ENCODE data around the gene PCDHGA1.

PCDHGA1 gene

DNA sequence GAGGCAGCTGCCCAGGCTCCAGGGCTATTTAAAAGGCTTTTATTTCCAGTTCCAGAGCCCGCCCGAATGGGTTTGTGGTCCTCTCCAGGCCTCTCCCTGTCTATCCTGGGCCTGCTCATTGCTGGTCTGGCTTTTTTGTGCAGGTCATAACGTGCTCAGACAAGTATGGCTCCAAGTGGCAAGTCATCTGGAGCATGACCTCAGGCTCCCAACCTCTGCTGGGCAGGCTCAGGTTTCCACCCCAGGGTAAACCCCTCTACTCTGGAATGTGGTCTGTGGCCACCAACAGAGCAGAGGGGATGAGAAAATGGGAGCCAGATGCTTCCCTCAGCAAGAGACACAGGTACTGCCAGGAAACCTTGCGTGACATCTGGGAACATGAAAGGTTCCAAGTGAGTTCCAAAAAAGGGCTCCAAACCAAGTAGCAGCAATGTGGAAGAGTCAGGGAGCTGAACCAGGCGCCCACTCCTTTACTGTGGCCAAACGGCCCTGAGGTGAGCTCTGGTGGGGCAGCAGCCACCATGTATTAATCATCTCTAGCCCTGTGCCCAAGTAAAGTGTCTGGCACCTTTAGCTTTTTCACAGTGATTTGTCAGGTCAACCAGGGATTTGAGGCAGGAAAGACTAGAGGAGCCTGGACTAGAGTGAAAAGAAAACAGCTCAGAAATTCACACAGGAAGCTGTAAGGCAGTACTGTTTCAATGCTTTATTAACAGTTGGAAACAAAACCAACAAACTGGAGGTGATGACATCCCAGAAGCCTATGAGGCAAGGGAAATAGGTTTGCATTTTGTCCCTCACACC is 184.2 kb downstream of the PCDHGA1 start:
- no peak for DNase-seq (ENCODE audit: low read depth)

DNA sequence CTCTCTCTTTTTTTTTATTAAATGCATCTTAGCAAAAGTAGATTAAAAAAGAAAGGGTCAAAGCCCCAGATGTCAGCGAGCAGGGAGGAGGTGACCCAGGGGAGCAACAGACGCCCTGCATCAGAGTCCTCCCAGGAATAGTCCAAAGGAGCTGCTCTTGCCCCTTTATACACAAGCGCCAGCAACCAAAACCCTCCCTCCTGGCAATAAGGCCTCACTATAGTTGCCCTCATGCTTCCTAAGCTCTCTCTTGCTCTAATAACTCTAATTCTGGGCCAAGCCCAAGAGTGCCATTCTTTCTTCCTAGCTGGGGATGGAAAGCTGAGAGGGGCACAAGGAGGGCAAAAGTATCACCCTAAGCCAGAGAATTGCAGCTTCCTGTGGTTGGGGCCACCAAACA is 184.8 kb downstream of the PCDHGA1 start:
- no peak for DNase-seq (ENCODE audit: low read depth)

- DNase-seq (ENCODE audit: low read depth): no peak
Measured at GRCh38 chr5:141515946-141516671, 185.8 kb downstream of the PCDHGA1 start.

GRCh38 chr5:141516672-141517025 is 186.3 kb downstream of the PCDHGA1 start:
- DNase-seq (ENCODE audit: low read depth): no peak

- no peak for DNase-seq (ENCODE audit: low read depth)
Measured at GRCh38 chr5:141517312-141517711, 187.0 kb downstream of the PCDHGA1 start.

DNA sequence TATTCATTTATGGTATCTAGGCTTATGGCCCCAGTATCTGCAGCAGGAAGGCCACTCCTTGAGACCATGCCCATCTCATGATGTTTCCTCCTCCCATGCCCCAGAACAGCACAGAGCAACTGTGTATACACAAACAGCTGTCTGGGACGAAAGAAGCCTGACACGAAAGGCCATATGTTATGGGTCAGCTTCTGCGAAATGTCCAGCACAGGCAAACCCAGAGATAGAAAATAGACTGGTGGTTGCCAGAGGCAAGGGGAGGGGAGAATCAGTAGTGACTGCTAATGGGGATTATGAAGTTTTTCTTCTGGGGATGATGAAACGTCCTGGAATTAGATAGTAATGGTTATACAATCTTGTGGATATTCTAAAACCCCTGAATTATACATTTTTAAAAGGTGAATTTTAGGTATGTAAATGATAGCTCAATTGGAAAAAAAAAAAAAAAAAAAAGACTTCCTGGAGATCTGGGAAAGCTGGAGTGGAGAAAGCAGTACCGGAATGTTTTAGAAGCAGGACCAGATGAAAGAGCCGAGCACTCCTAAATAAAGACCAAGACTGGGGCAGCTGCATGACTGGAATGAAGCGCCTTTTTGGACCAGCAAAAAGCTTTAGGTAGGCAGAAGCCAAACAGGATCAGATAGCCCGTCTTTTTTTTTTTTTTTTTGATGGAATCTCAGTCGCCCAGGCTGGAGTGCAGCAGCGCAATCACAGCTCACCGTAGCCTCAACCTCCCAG is 187.7 kb downstream of the PCDHGA1 start:
- no peak for DNase-seq (ENCODE audit: low read depth)

DNA sequence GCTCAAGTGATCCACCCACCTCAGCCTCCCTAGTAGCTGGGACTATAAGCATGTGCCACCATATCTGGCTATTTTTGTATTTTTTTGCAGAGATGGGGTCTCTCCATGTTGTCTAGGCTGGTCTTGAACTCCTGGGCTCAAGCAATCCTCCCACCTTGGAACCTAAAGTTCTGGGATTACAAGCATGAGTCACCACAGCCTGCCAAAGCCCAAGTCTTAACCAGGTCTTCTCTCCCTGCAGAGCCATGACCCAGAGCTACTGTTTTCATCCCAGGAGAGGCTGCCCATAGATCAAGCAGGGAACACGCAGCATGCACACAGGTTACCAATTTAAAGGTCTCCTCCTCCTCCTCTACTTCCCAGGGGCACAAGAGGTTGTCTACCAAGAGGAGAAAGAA is 188.3 kb downstream of the PCDHGA1 start:
- no peak for DNase-seq (ENCODE audit: low read depth)

GRCh38 chr5:141519605-141520565 is 189.6 kb downstream of the PCDHGA1 start:
- DNase-seq (ENCODE audit: low read depth): no peak

GRCh38 chr5:141521244-141521781 is 191.0 kb downstream of the PCDHGA1 start:
- DNase-seq (ENCODE audit: low read depth): no peak

DNA sequence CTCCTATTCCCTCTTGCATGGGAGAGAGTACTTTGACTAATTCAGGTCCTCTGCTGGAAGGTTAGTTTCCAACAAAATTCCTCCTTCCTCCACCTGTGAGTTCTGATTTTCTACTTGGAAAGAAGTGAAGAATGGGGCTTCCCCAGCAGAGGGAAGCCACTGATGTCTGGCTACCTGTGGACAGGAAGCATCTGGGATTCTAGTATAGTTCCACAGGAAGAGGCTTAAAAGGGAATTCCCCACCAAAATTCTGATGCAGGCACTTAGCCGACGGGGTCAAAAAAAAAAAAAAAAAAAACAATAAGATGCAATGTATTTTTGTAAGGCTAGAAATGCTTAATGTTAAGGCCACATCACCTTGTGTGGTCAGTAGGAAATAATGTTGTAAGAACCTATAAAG is 192.0 kb downstream of the PCDHGA1 start:
- no peak for DNase-seq (ENCODE audit: low read depth)

DNA sequence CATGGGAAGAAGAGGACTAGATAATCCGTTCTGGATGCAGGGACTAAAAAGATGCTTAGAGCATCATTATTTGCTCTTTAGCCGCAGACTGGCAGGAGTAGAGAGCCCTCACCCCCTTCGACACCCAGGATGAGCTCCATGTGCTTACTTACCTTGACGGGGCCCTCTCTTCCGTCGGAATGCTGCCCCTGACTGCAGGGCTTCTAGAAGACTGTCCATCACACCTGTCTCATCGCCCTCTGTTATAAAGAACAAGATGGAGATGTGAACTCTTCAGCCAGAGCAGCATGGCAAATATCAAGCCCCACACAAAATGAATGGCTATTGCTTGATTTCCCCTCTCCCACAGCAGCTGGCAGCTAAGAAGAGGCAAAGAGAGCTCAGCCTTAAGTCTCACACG is 193.7 kb downstream of the PCDHGA1 start:
- DNase-seq (ENCODE audit: low read depth): no peak

GRCh38 chr5:141524604-141525597 is 194.6 kb downstream of the PCDHGA1 start:
- no peak for DNase-seq (ENCODE audit: low read depth)

DNA sequence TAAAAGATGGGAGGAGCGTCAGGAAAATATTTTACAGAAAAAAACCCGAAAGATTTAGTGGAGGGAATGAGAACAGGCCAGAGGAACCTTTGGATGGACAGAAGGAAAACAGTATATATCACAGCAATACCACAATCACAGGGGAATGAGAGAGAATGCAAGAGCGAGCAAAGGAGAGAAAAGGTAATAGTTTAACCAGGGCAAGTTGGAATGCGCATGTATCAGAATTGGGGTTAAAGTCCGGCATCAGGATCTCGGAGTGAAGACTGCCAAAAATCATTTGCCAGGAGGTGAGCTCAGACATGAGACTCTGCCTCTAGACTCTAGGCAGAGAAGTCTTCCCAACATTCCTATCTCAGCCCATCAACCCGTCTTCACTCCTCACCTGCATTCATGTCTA is 195.3 kb downstream of the PCDHGA1 start:
- no peak for DNase-seq (ENCODE audit: low read depth)

DNA sequence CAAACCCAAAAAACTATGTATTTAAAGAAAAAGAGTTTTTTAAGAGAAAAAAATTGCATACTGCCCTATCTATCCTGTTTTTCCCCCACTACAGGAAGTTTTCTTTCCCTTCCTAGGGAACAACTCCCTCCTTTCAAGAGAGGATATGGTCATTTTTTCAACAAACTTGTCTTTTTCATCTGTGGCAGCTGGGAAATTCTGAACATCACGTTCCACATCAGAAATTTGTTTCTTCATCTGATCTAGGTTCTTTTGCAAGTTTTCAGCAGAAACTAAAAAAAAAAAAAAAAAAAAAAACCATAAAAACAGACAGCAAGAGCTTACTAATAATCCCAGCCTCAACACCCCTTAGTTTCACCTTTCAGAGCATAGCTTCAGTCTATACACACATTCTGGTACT is 197.1 kb downstream of the PCDHGA1 start:
- DNase-seq (ENCODE audit: low read depth): no peak

GRCh38 chr5:141528291-141528984 is 198.1 kb downstream of the PCDHGA1 start:
- no peak for DNase-seq (ENCODE audit: low read depth)

- no peak for DNase-seq (ENCODE audit: low read depth)
Measured at GRCh38 chr5:141529002-141529401, 198.7 kb downstream of the PCDHGA1 start.

DNA sequence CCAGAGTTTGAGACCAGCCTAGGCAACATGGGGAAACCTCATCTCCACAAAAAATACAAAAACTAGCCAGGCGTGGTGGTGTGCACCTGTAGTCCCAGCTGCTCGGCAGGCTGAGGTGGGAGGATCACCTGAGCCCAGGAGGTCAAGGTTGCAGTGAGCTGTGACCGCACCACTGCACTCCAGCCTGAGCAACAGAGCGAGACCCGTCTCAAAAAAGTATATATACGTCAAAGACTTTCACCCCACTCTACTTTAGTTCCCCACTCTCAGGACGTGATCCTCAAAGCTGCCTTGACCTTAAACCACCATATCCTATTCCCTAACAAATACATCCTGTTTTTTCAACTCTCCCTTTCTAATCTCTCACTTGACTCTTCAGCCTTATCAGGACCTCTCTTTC is 199.6 kb downstream of the PCDHGA1 start:
- no peak for DNase-seq (ENCODE audit: low read depth)

DNA sequence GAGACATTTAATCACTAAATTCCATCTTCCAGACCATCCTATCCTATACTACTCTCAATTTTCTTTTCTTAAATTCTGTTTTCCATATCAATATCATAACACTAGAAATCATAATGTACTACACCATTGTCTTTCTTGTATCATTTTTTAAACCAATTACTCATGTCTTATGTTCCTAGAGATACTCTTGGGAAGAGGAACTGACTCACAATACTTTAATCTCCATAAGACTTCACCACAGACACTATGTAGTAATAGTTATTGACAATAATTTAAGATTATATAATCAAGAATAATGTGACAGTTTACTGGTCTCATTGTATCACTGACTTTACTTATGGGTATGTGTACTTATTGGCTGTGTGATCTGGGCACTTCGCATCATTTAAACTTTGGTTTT is 202.4 kb downstream of the PCDHGA1 start:
- DNase-seq (ENCODE audit: low read depth): no peak

DNA sequence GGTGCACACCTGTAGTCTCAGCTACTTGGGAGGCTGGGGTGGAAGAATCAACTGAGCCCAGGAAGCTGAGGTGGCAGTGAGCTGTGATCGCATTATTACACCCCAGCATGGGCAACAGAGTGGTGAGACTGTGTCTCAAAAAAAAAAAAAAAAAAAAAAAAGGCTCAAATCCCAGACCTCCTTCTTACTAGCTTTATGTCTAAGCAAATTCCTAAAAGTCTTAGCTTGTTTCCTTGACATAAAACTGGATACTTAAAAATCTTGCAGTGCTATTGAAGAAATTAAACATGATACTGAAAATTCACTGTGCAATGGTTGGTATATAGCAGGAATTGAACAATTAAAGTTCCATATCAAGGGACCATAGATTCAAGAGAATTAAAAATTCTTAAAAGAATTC is 203.6 kb downstream of the PCDHGA1 start:
- DNase-seq (ENCODE audit: low read depth): no peak

All from stimulated activated CD8-positive, alpha-beta memory T cell treated with anti-CD3 and anti-CD28 coated beads, Interleukin-12 subunit alpha, Interleukin-12 subunit beta, amount 100 ng/mL, for 4 hours (primary cell).